Stimulated activated CD8-positive, alpha-beta memory T cell treated with anti-CD3 and anti-CD28 coated beads, Interleukin-12 subunit alpha, Interleukin-12 subunit beta, amount 100 ng/mL, for 24 hours (primary cell): ENCODE measurements around the gene GABBR2.

ENCODE experiments used
- DNase-seq: peaks from one replicate; pipeline ENCODE4 v3.0.0-alpha.2; 2020; ENCODE audit errors: extremely low read depth

Gene GABBR2

DNA sequence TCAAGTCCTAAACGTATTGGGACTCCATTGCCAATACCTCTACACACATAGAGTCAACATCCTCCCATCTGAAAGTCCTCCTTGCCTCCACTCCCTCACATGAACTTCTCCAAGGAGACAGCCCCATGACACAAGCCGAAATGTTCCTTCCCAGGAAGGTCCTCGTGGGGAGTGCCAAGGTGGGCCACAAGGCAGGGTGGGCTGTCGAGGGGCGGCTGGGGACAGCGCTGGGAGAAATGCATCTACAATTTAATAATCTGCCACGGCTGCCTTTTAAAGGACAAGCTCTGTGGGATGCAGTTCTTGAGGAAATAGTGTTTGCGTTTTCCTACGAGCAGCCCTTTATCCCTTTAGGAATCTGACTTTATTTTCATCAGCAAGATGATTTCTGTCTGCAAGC is 138.7 kb downstream of the GABBR2 start:
- DNase-seq, result no peak

DNA sequence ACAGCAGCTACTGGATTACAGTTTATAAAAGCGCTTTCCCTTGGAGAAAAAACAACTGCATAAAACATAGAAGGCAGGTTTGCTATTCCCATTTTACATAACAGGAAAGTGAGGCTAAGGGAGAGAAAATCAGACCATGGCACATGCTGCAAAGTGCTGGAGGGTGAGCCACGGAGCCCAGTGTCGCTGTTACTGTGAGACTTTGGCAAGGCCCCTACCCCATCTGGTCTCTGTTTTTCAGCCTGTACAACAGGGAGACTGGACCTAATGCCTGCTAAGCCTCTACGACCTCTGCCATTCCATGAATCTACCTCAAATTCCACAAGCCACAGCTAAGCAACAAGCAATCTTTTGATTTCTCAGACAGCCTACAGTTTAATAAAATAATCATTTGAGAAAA is 139.2 kb downstream of the GABBR2 start:
- DNase-seq, result no peak

DNA sequence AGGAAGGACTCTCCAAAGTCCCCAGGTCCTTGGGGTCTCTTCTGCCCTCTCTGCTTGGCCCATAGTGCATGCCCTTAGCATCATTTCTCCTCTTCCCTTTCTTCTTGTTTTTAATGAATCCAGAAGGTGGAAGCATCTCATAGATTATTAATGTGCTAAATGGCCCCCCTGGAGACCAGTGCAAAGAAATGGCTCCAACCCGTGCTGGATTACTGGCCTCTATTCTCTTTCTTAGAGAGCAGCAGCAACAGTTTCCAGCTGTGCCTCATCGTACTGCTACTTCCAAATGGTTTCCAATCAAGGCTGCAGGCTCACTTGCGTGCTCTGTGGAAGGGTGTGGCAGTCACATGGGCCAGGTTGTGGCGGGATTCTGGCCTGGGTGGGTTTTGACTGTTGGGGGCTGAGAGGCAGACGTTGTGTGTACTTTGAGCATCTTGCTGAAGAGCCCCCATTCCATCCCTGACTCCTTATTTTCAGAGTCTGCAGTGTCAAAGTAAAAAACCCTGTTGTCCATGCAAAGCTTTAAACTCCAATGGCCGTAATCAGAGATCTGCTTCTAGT is 139.7 kb downstream of the GABBR2 start:
- DNase-seq, result no peak

DNA sequence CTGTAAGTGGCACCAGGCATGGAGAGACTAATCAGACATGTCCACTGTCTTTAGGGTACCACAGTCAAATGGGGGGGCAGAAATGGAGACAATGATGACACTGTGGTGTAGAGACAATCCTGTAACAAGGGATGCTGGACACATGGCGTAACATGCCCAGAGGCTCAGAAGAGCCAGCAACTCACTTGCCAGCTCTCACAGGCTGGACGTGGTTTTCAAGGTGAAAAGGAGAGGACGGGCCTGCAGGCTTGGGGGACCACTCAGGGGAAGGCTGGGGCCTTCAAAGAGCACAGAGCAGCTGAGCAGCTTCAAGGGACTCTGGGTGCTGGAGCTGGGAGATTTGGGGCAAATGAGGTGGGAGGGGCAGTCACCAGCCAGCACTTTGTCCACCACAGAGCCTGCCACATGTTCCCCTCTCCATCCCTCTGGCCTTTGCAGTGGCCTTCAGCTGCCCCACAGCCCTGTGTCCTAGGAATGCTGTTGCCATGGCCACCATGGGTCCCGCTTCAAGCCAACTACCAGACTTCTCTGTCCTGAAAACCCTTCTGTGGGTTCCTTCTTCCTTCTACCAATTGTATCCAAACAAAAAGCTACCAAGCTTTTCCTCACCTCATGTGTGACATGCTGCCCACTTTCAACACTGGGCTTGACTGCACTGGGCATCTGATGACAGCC is 140.4 kb downstream of the GABBR2 start:
- DNase-seq, result no peak

DNA sequence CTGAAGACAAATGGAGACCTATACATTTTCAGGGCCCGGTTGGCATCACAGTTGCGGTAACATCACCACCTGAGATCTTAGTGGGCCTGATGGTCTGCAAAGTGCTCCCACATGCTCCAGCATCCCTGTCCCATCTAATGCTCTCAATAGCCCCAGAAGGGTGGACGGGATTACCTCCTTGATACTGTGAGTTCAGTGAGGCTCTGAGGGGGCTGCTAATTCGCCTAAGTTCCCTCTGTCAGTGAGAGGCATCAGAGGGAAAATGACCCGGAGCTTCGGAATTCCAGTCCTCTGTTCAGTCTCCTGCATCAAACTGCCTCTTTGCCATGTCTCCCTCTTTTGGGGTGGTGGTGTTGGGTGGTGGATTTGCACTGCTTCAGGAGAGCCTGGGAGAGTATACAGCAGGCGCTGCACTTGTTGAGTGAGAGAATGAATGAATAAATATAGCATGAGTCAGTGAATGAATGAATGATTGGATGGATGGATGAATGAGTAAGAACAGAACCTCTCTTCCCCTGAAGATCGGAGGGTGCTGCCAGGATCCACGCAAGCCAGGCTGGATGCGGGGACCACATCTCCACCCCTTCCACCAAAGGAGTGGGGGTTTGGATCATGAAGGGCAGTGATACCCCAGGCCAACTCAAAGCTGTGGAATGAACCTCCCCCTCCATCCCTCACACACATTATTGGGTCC is 141.0 kb downstream of the GABBR2 start:
- no peak for DNase-seq

DNA sequence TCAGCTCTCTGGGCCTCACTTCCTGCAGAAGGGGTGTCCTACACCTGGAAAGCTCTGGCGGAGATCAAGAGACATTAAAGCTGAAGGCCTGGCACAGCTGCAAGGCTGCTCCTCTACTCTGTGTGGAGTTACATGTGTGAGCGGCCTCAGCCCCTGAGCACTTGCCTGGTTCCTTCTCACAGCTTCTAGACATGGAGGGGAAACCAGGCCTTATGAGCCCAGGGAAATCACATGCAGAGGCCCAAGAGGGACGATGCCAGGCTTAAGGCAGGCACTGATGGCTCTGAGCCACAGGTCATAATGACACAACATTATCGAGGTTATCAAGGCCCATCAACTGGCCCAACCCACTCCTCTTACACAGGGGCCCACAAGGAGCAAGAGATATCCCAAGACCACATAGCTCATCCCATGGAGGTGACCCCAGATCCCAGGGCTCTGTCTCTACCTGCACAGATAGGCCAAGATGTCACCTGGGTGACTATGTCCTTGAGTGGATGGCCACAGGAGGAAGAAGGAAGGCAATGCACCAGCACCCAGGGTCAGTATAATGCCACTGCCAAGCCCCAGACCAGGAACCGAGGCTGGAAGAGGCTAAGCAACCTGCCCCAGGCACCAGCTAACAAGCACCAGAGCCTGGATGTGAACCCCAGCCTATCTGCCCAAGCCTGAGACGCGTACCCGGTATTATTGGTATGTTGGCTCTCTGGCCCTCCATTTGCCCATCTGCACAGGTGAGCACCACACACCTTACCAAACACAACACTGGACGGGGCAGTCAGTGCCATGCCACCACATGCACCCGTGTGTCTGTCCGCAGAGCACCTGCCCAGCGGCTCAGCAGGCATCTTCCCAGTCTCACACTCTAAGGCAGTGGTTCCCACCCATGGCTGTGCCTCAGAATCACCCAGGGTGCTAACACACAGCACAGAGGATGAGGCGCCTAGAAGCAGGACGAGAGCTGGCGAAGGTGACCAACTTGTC is 143.3 kb downstream of the GABBR2 start:
- no peak for DNase-seq

DNA sequence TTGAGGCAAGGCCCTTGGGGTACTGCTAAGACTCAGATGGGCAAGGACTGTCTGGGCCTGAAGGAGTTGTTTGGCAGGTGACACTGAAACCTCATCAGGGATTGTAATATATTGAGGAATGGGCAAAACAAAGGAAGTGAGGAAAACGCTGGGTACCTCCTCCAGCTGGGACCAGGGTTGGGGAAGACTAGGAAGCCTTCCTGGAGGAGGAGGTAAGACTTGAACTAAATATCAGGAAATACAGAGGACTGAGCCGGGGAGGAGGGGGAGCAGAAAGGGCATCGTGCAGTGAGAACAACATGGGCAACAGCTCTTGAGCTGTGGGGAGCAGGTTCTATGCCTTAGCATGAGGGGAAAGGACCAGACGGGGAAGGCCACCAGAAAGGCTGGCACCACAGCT is 144.0 kb downstream of the GABBR2 start:
- no peak for DNase-seq

DNA sequence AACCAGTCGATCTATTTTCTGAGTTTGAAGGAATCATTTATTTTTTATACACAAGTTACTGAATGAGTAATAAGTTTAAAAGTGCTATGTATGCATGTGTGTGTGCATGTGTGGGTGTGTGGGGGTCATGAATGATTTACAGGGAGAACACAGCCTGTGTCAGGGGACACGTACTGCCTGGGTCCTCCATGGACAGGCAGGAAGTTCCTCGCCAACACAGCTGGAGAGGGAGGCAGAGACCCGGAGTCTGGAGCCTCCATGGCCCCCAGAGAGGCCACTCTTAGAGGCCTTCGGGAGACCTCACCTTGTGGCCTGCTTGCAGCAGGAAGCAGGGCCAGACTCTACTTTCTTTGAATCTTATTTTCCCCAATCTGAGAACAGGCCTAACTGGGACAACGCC is 144.7 kb downstream of the GABBR2 start:
- DNase-seq, result no peak

DNA sequence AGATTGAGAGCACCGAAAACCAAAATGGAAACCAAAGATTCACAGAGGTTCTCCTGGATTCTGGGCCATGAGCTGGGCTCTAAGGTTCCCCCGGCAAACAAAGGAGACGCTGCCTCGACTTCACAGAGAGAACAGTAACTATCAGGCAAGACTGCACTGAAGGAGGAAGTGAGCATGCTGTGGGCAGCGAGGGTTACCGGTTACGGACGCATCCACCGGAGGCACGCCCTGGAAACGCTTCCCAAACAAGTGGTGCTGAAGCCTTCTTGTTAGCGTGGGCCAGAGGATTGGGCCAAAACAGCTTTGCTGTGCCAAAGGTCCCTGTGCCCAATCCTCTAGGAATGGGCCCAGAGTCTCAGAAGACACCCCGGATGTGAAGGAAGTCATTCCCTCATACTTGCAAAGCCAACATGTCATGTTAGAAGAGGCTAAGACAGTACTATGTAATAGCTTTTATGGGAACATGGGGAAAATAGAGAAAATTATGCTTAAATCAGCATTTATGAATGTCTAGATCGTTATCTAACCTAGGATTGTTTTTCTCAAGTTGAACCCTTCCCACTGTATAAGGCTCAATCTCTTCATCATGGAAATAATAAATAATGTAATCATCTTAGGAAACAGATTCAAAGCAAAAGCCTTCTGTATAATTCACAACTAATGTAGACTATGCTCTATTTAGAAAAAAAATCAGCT is 145.4 kb downstream of the GABBR2 start:
- no peak for DNase-seq

DNA sequence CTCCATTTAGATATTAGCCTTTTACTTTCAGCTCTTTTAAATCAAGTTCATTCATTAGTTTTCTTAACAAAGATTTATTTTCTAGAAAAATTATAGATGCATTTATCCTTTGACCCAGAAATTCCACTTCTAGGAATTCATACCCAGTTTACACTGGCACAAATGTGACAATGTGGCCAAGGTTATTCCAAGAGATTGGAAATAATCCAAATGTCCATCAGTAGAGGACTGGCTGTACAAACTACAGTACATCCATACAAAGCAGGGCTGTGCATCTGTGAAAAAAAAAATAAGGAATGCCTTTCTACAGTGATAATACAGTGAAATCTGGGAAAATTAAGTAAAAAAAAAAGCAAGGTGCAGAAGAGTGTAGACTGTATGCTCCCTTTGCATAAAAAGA is 149.2 kb downstream of the GABBR2 start:
- no peak for DNase-seq

DNA sequence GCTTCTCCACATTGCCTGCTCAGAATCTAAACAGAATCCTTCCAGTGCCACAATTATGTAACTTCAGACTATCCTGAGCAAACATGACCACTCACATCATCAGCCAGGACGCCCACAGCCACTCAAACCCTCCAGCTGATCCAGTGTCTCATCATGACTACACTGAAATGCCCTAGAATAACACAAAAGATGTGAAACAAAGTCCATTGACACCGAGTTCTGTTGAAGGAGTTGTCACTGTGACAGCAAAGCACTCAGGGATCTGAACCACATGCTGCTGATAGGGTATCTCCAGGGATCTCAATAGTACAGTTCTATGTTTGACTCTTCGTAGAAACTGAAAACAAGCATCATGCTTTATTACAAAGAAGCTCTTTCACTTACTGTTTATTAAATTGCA is 150.2 kb downstream of the GABBR2 start:
- DNase-seq, result no peak

DNA sequence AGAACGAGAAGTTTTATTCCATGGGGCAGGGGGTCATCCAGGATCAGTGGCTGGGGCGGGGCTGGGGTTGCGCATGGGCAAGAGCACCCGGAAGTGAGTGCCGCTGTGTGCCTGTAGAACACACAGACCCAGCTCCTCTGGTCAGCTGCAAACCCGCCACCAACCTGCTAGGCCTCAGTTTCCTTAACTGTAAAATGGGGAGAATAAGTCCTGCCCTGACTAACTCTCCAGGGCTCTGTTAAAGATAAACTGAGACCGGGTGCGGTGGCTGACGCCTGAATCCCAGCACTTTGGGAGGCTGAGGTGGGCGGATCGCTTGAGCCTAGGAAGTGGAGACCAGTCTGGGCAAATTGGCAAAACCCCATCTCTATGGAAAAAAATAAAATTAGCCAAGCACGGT is 152.2 kb downstream of the GABBR2 start:
- DNase-seq, result no peak

DNA sequence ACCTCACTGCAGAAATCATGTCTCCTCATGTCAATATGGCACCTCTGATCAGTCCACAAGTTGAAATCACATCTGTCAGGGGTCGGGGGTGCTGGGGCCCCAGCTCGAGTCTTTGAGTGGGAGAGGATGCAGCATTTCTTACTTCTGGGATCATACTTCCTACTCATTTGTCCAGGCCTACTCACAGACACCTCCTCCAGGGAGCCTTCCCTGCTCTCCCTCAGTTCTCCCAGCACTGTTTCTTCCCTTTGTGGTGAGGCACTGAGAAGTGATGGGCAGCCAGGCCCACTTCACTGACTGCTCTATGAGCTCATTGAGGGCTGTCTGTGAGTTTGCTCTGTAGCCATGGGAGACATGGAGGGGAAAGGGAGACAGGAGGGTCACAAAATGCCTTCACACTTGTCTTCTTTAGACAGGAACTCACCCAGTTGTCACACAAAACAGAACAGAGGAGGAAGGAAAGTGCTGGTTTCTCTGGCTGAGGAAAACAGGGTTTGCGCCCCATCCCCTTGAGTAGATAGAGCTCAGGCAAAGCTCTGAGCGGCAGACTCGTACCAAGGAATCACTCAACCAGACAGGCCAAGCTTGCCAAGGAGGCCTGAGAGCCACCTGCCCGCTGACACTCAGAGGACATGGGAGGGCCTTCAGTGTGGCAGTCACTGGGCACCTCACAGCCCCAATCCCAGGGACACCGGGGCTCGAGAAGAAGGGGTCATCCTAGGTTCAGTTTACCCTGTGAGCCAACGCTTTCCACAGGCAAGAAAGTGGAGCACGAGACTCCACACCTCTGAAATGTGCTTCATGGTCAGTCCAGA is 152.9 kb downstream of the GABBR2 start:
- DNase-seq, result no peak

DNA sequence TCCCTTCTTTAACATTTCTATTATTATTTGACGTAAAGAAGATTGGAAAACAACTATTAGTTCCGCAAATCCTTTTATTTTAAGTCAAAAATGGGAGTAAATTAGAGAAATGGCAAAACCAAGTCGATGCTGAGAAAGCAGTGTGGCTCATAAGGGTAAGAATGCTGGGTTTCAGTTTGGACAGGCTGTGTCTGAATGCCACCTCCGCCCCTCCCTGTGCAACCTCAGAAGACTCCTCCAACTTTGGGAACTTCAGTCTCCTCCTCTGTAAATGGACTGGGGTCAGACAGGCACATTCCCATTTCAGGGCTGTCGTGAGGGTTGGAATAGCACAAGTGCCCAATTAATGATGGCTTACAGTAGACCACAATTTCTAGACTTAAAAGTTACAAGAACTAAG is 154.0 kb downstream of the GABBR2 start:
- no peak for DNase-seq

DNA sequence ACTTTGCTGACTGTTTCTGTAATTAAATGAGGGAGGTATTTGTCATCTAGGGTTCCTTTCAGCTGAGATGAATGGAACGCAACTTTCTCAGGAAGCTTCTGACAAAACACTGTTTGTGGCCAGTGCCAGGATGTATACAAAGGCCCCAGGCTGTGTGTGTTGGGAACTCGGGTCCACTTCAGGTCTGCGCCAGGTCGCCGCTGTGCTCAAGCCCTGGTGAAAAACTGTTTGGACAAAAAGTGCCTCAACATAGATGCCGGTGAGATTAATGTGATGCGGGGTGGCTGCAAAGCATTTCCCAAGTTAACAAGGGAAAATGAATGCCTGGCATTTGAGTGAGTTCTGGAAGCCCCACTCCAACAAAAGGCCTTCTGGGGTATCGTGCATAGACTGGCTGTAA is 156.4 kb downstream of the GABBR2 start:
- no peak for DNase-seq

DNA sequence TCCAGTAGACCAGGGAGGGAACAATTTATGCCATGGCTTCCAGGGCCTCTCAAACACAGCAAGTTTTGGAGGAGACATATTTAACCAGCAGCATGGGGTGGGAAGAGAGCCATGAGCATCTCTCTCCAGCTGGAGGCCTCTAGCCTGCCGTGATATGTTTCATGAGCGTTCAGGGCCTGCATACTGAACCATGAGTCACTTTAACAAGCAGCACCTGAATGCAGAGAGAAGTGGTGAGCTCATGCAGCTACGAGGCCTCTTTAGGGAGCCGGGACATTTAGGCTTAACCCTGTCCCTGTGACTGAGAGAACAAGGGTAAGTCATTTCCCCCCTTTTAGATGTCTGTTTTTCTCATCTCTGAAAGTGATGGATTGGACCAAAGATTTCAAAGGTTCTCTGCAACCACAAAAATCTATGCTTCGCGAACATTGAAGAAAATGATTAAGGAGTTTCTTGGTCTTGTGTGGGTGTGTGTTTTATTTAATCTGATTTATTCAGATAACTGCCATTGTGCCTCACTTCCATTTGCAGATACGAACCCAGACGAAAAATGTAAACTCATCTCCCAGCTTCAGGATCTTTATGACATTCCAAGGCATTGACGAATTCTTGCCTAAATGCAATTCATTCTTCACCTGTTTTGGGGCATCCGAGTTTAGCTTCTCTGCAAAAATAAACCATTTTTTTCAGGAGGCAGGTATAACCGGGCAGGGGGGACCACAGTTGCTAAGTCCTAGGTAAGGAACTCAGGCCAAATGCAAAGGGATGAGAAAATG is 157.0 kb downstream of the GABBR2 start:
- DNase-seq, result no peak

DNA sequence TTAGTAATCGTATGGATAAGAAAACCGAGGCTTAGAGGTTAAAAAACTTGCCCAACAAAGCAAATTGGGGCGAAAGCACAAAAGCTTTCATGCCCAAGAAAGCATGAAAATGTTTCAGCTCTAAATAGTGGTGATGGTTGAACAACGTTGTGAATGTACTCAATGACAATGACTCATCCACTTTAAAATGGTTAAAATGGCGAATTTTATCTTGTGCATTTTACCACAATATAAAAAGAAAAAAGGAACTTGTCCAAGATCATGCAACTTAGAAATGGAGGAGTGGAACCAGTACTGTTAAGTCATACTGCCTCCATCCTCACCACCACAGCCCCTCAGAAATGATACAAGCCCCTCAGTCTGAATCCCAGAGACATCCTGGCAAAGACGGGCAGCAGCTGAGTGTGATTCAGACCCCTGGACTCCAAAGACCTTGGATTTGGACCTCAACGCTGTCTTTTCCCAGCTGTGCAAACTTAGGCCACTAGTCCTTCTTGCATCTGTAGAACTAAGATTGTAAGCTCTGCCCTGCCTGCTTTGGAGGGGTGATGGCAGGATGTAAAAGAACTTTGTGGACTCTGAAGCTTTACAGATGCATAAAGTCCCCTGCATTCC is 158.4 kb downstream of the GABBR2 start:
- DNase-seq, result no peak

DNA sequence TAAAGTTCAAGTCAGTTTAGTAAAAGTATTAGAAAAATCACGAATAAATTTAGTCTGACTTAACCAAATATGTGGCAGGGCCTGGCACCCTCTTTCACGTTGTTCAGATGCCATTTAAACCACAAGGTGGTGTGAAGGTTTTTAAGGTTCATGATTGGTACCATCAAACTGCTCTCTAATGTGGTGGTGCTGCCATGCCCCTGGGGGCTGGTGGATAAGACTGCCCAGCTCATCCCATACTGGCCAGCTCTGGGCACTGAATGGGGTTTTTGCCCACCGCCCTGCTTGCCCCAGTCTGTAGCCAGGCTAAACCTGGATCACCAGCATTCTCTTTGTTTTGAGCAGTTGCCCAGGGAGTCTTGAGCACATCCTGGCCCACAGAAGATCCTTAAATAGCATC is 159.3 kb downstream of the GABBR2 start:
- DNase-seq, result no peak

DNA sequence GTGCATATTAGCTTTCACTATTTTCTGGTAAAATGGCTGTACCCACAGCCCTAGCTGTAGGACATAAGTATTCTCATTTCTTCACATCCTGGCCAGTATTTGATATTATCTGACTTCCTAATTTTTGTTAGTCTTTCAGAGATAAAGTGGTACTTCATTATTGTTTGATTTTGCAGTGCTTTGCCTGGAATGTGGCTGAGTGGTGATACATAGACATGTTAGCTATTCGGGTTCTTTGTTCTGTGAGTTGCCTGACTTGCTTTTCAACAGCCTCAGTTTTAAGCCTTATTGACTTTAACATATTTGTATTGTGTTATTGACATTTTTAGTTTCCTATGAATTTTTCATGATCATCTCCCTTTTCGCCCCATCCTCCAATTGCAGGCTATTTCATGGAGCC is 161.1 kb downstream of the GABBR2 start:
- DNase-seq, result no peak

DNA sequence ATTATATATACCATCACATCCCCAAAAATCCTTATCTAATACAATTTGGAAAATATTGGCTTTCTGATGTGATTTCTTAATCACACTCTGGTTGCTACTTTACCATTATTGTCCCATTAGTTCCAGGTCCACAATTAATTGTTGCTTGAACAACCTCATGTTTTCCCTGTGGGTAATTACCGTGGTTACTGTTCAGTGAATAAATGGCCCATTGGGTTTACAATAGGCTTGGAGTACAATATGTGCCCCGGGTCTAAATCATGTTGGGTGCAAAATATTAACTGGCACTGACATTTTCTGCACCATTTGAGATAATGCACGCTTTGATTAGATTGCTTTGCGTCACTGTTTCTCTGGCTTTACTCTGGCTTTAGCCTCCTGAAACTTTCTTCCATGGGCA is 163.7 kb downstream of the GABBR2 start:
- no peak for DNase-seq
